CD4-positive, CD25-positive, alpha-beta regulatory T cell (primary cell): ENCODE measurements around the gene GSTA5. TPM values are rescaled to one million over a fixed set of nuclear protein-coding genes. Genes with fewer than 3 reads are reported as not detected.

Experiments used
- ATAC-seq, 2 donors: fragments of 150-1000 bp; cut with Tn5 transposase; one replicate each; pipeline ENCODE4 v1.10.0; 2021; ENCODE audit warnings: low read depth in 2 of 2, moderate number of reproducible peaks in 2 of 2, moderate library complexity in 1 of 2
- DNase-seq, 3 donors: peaks; one replicate each; pipeline versions ENCODE4 v3.0.0 to v3.0.0-alpha.2; 2012 to 2022; ENCODE audit warnings: mixed read lengths in 1 of 3
- H3K27ac ChIP-seq: one replicate; pipeline ENCODE4 v1.7.0; 2013; ENCODE audit warnings: mild to moderate bottlenecking, low read length; ENCODE audit not compliant: insufficient read depth, poor library complexity, severe bottlenecking
- H3K27me3 ChIP-seq: one replicate; pipeline ENCODE4 v1.7.0; 2013; ENCODE audit warnings: low read length; ENCODE audit not compliant: control insufficient read depth, insufficient read depth
- H3K36me3 ChIP-seq: one replicate; pipeline ENCODE4 v1.7.0; 2013; ENCODE audit warnings: mild to moderate bottlenecking, low read length, moderate library complexity; ENCODE audit not compliant: control insufficient read depth, insufficient read depth
- H3K4me1 ChIP-seq: 2 replicates; pipeline ENCODE4 v1.7.0; 2013; ENCODE audit warnings: mild to moderate bottlenecking, low read length; ENCODE audit not compliant: insufficient read depth, control insufficient read depth, poor library complexity, severe bottlenecking
- H3K4me3 ChIP-seq: one replicate; pipeline ENCODE4 v1.7.0; 2013; ENCODE audit warnings: low read depth, mild to moderate bottlenecking, low read length, moderate library complexity
- H3K9me3 ChIP-seq, 2 experiments: 1 replicate in 1 of 2; 2 replicates in 1 of 2; pipeline ENCODE4 v1.7.0; 2013; ENCODE audit warnings: low read length in 2 of 2, mild to moderate bottlenecking in 1 of 2, moderate library complexity in 1 of 2; ENCODE audit not compliant: control insufficient read depth in 2 of 2
- H3K27ac Mint-ChIP-seq, 3 donors: one replicate each; pipeline ENCODE4 v1.8.0; 2020 to 2022; ENCODE audit warnings: mild to moderate bottlenecking in 3 of 3, mixed read lengths in 3 of 3, moderate library complexity in 2 of 3
- H3K27me3 Mint-ChIP-seq: one replicate; pipeline ENCODE4 v1.8.0; 2022; ENCODE audit warnings: mild to moderate bottlenecking, mixed read lengths
- H3K36me3 Mint-ChIP-seq: one replicate; pipeline ENCODE4 v1.8.0; 2020; ENCODE audit warnings: mixed read lengths
- H3K4me1 Mint-ChIP-seq, 4 donors: one replicate each; pipeline ENCODE4 v1.8.0; 2020 to 2022; ENCODE audit warnings: mixed read lengths in 4 of 4, mild to moderate bottlenecking in 1 of 4
- H3K4me3 Mint-ChIP-seq, 4 donors: one replicate each; pipeline ENCODE4 v1.8.0; 2020 to 2022; ENCODE audit warnings: mild to moderate bottlenecking in 4 of 4, mixed read lengths in 4 of 4, moderate library complexity in 3 of 4
- H3K9me3 Mint-ChIP-seq, 7 donors: one replicate each; pipeline ENCODE4 v1.8.0; 2020 to 2022; ENCODE audit warnings: mixed read lengths in 7 of 7, mild to moderate bottlenecking in 3 of 7, moderate library complexity in 2 of 7
- polyA plus RNA-seq, 4 donors: library from polyadenylated mRNA; unstranded; fragments of 300-500 nt; fragmentation: Illumina TruSeq; gene quantifications; one replicate each; pipeline ENCODE4 v1.2.3, GENCODE V29; 2021
- total RNA-seq: library from RNA; stranded (reverse); gene quantifications from one replicate; pipeline ENCODE4 v1.2.3, GENCODE V29; 2022

GSTA5 gene
- total RNA-seq = not detected
- polyA plus RNA-seq = not detected

DNA sequence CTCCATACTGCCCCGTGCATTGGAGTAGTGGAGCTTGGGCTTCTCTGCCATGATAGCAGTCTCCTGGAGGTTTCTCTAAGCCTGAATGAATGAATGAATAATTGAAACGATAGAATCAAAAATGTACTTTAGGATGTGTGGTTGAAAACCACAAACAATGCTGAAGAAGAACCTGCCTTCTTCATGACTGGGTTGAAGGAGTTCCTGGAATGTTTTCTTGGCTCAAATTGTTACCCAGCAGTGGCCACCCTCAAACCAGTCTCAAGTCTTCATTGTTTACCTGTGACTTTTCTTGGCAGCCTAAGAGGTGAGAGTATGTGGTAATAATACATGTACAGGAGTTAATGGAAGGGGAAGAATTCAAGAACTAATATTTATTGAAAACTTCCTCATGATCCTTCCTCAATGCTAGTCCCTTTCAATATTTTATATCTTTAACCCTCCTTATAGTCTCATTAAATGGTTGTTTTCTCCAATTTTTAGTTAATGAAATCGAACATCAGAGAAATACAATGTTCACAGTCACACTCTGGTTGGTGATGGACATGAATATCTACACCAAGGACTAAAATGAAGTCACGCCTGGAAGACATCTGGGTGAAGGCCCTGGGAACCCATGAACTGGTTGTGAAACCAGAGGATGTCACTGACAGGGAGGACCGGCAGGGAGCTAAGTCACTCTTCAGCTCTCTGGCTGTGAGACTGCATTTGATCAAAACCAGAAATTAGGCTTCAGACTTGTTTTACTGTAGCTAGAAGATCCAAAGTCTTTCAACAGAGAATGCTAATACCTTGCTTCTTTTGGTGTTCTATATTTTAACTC, at the start of gene GSTA5:
Gene GSTA5 (minus strand): TSS at position 51 of the 823 bp plus-strand sequence.
- H3K36me3 Mint-ChIP-seq = no peaks in the 10 kb centered on the region

GRCh38 chr6:52890018-52890417, 49.4 kb upstream of the GSTA5 start:
- Mint-ChIP-seq H3K36me3 (no peaks in the 10 kb centered on the region), H3K27me3 (peaks cover 28% of the 10 kb centered on the region), H3K4me3 (no peak overlapping the region), H3K27ac (peak overlapping the region in 1 of 3 donors; percentile 4), H3K4me1 (no peaks in the 10 kb centered on the region), H3K9me3 (peaks cover 0 to 3% (median 0%) of the 10 kb centered on the region in 7 donors)
- Histone ChIP-seq H3K27ac (no peak overlapping the region), H3K36me3 (no peaks in the 10 kb centered on the region), H3K4me3 (no peak overlapping the region), H3K27me3 (peaks cover 6% of the 10 kb centered on the region), H3K9me3 (no peaks in the 10 kb centered on the region), H3K4me1 (no peaks in the 10 kb centered on the region)
- no peak for ATAC-seq
- DNase-seq = no peak

More for the DNA sequence above, at the start of gene GSTA5:
- no peaks in the 10 kb centered on the region for H3K4me1 Mint-ChIP-seq
- no peak within 1 kb of the TSS for H3K4me3 ChIP-seq
- H3K36me3 ChIP-seq = no peaks in the 10 kb centered on the region
- H3K4me1 ChIP-seq = no peaks in the 10 kb centered on the region
- ATAC-seq = no peak
- DNase-seq = no peak
- peaks cover 0 to 4% (median 0%) of the 10 kb centered on the region in 7 donors for H3K9me3 Mint-ChIP-seq
- peaks cover 41% of the 10 kb centered on the region for H3K27me3 Mint-ChIP-seq
- no peak within 1 kb of the TSS for H3K4me3 Mint-ChIP-seq
- no peak within 1 kb of the TSS for H3K27ac Mint-ChIP-seq
- H3K27ac ChIP-seq = no peak within 1 kb of the TSS
- H3K27me3 ChIP-seq = peaks cover 4% of the 10 kb centered on the region
- no peaks in the 10 kb centered on the region for H3K9me3 ChIP-seq

GRCh38 chr6:52887910-52888524, 47.4 kb upstream of the GSTA5 start:
- Histone ChIP-seq H3K36me3 (no peaks in the 10 kb centered on the region), H3K9me3 (no peaks in the 10 kb centered on the region), H3K27me3 (peaks cover 6% of the 10 kb centered on the region), H3K27ac (no peak overlapping the region), H3K4me1 (no peaks in the 10 kb centered on the region), H3K4me3 (no peak overlapping the region)
- DNase-seq (no peak), ATAC-seq (no peak)
- Mint-ChIP-seq H3K36me3 (no peaks in the 10 kb centered on the region), H3K27ac (no peak overlapping the region), H3K4me1 (no peaks in the 10 kb centered on the region), H3K27me3 (peaks cover 28% of the 10 kb centered on the region), H3K9me3 (peaks cover 0 to 3% (median 0%) of the 10 kb centered on the region in 7 donors), H3K4me3 (no peak overlapping the region)

DNA sequence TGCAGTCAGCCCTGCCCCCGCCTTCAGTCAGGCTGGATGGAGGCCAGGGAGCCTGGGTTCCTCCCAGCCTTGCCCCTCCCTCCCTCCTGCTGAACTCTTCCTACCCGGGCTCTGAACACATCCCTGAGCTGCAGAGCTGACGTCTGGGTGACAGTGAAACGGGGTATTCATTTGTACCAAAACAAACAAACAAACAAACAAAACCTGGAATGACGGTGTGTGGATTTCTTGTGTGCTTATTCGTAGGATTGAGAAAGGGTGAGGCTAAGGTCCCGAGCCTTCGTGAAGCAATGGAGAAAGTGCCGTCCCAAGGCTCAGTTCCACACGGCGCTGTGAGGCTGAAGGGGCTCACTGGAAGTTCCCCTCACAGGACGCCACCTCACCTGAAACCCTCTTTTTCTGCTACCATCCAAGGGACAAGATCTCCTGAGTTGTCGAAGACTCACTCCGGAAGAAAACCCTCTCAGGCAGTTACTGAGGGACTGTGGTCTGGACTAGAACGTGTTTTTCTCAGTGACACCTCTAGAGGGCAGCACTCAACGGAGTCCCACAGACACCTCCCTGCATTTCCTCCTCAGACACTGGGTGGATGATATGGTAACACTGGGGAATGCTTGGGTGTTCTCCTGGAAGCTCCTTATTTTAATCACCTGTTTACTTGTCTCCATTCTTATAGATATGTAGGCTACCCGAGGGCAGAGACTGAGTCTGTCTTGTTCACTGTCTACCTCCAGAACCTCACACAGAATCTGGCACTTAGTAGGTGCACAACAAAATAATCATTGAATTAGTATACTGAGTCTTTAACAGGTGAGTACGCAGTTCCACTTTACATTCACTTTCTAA, 41.6 kb upstream of the GSTA5 start:
- peaks cover 8% of the 10 kb centered on the region for H3K27me3 Mint-ChIP-seq
- no peaks in the 10 kb centered on the region for H3K36me3 Mint-ChIP-seq
- peaks cover 0 to 7% (median 3%) of the 10 kb centered on the region in 4 donors for H3K4me1 Mint-ChIP-seq
- no peaks in the 10 kb centered on the region for H3K9me3 Mint-ChIP-seq
- H3K4me3 Mint-ChIP-seq = peak overlapping the region; percentile 30 to 88 (median 80)
- Histone ChIP-seq H3K4me3 (peak overlapping the region; percentile 87), H3K27ac (peak overlapping the region; percentile 5), H3K9me3 (no peaks in the 10 kb centered on the region), H3K27me3 (no peaks in the 10 kb centered on the region), H3K4me1 (peaks cover 6% of the 10 kb centered on the region), H3K36me3 (no peaks in the 10 kb centered on the region)
- peak overlapping the region in 2 of 3 donors; percentile 48 to 80 for H3K27ac Mint-ChIP-seq
- ATAC-seq (peak; percentile 91 to 95), DNase-seq (peak; percentile 41 to 77 (median 67))

GRCh38 chr6:52881662-52881995, 41.0 kb upstream of the GSTA5 start:
- Histone ChIP-seq H3K36me3 (no peaks in the 10 kb centered on the region), H3K4me3 (no peak overlapping the region), H3K4me1 (peaks cover 6% of the 10 kb centered on the region), H3K9me3 (no peaks in the 10 kb centered on the region), H3K27ac (no peak overlapping the region), H3K27me3 (no peaks in the 10 kb centered on the region)
- Mint-ChIP-seq H3K27me3 (peaks cover 4% of the 10 kb centered on the region), H3K4me3 (peak overlapping the region in 3 of 4 donors; percentile 76 to 88 (median 85)), H3K27ac (peak overlapping the region in 1 of 3 donors; percentile 80), H3K36me3 (no peaks in the 10 kb centered on the region), H3K9me3 (no peaks in the 10 kb centered on the region), H3K4me1 (peaks cover 0 to 7% (median 3%) of the 10 kb centered on the region in 4 donors)
- DNase-seq (no peak), ATAC-seq (no peak)

GRCh38 chr6:52877786-52878185, 37.2 kb upstream of the GSTA5 start:
- DNase-seq (no peak), ATAC-seq (no peak)
- Histone ChIP-seq H3K27ac (no peak overlapping the region), H3K27me3 (no peaks in the 10 kb centered on the region), H3K9me3 (no peaks in the 10 kb centered on the region), H3K4me1 (peaks cover 6% of the 10 kb centered on the region), H3K36me3 (no peaks in the 10 kb centered on the region), H3K4me3 (no peak overlapping the region)
- Mint-ChIP-seq H3K4me3 (no peak overlapping the region), H3K9me3 (no peaks in the 10 kb centered on the region), H3K4me1 (peaks cover 0 to 7% (median 3%) of the 10 kb centered on the region in 4 donors), H3K36me3 (no peaks in the 10 kb centered on the region), H3K27me3 (peaks cover 14% of the 10 kb centered on the region), H3K27ac (no peak overlapping the region)

DNA sequence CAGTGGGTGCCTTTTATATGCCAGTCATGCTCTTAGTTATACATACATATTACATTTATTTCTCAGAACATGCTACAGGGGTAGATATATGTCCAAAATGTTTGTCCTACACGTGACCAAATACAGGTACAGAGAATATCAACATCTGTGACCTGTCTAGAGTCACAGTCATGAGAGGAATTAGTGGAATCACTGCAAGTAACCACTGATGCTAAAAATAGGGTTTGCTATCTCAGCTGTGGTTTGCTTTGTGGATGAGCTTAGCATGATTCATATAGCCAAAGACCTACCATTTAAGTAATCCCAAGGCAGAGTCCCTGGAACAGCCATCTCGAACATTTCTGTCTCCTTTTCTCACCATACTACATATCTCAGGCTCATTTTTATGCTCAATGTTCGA, 36.6 kb upstream of the GSTA5 start:
- Mint-ChIP-seq H3K4me3 (no peak overlapping the region), H3K9me3 (no peaks in the 10 kb centered on the region), H3K27ac (no peak overlapping the region), H3K4me1 (peaks cover 0 to 3% (median 1%) of the 10 kb centered on the region in 4 donors), H3K36me3 (no peaks in the 10 kb centered on the region), H3K27me3 (peaks cover 12% of the 10 kb centered on the region)
- no peak overlapping the region for H3K27ac ChIP-seq
- H3K4me1 ChIP-seq = peaks cover 3% of the 10 kb centered on the region
- DNase-seq = no peak
- H3K4me3 ChIP-seq = no peak overlapping the region
- H3K9me3 ChIP-seq = no peaks in the 10 kb centered on the region
- H3K27me3 ChIP-seq = no peaks in the 10 kb centered on the region
- ATAC-seq = no peak
- no peaks in the 10 kb centered on the region for H3K36me3 ChIP-seq
